HepG2 (cell line): ENCODE results near the gene AOX1.

Source experiments
- KLF16 ChIP-seq, 2 experiments: sonication (generic) in 1 of 2; formaldehyde crosslinking in 1 of 2; IDR thresholded peaks; 2 replicates each; pipeline versions ENCODE4 v1.6.1 to v1.8.0; 2016 to 2023; ENCODE audit warnings: missing genetic modification reagents in 2 of 2, missing compliant biosample characterization in 1 of 2
- POLR2A ChIP-seq, 2 experiments: IDR thresholded peaks; 2 replicates each; pipeline ENCODE4 v1.6.1; 2011; ENCODE audit warnings: low read depth in 2 of 2, low read length in 2 of 2, mild to moderate bottlenecking in 1 of 2, moderate library complexity in 1 of 2; ENCODE audit not compliant: insufficient read depth in 1 of 2
- RBM39 ChIP-seq: fragments of 200-400 bp; formaldehyde crosslinking; IDR thresholded peaks from one replicate; pipeline ENCODE4 v1.6.1; 2018; ENCODE audit warnings: antibody characterized with exemption, mild to moderate bottlenecking, low read depth, low read length; ENCODE audit not compliant: poor library complexity, severe bottlenecking
- SIX4 ChIP-seq: sonication (generic); formaldehyde crosslinking; IDR thresholded peaks from 2 replicates; pipeline ENCODE4 v1.4.0; 2020; ENCODE audit warnings: missing genetic modification reagents
- TAF15 ChIP-seq: fragments of 200-400 bp; formaldehyde crosslinking; IDR thresholded peaks from one replicate; pipeline ENCODE4 v1.6.1; 2018; ENCODE audit warnings: mild to moderate bottlenecking, low read depth, low read length; ENCODE audit not compliant: poor library complexity, severe bottlenecking
- TF ChIP-seq, protein P1 (sequence below): sonication (generic); formaldehyde crosslinking; IDR thresholded peaks from 2 replicates; pipeline ENCODE4 v1.8.1; 2023; ENCODE audit warnings: mild to moderate bottlenecking, missing genetic modification reagents, borderline replicate concordance
- TF ChIP-seq, protein P2 (sequence below): sonication (generic); formaldehyde crosslinking; IDR thresholded peaks from 2 replicates; pipeline ENCODE4 v1.5.0; 2020; ENCODE audit warnings: mild to moderate bottlenecking, missing genetic modification reagents, moderate library complexity

DNA sequence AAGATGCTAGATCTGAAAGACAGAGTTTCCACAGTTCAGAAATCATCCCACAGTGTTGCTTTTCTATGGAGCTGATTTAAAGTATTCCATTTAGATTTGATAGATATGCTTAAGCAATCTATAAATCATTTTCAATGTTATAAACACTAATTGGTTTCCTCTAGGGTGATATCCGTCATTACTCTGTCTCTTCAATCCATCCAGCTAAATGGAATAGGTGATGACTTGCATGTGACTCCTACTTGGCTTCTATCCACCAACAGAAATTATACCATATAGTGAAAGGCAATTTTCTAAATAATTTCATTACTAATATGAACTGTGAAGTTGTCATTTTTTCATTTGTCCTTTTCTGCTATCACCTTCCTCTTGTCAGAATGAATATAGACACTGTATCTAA, 84.9 kb downstream of the AOX1 start:
- TF ChIP-seq TAF15 (no peak), RBM39 (no peak), POLR2A (IDR thresholded peaks at IDR 0.05; ENCODE audit: insufficient read depth in 1 of 2, low read depth in 2 of 2, low read length in 2 of 2) (no peak), KLF16 (CRISPR knock-in tag; IDR thresholded peaks at IDR 0.05) (no peak), SIX4 (CRISPR knock-in tag) (no peak)
- TF ChIP-seq, protein P1, sequence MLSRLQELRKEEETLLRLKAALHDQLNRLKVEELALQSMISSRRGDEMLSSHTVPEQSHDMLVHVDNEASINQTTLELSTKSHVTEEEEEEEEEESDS (CRISPR knock-in tag): no peak
- TF ChIP-seq, protein P2, sequence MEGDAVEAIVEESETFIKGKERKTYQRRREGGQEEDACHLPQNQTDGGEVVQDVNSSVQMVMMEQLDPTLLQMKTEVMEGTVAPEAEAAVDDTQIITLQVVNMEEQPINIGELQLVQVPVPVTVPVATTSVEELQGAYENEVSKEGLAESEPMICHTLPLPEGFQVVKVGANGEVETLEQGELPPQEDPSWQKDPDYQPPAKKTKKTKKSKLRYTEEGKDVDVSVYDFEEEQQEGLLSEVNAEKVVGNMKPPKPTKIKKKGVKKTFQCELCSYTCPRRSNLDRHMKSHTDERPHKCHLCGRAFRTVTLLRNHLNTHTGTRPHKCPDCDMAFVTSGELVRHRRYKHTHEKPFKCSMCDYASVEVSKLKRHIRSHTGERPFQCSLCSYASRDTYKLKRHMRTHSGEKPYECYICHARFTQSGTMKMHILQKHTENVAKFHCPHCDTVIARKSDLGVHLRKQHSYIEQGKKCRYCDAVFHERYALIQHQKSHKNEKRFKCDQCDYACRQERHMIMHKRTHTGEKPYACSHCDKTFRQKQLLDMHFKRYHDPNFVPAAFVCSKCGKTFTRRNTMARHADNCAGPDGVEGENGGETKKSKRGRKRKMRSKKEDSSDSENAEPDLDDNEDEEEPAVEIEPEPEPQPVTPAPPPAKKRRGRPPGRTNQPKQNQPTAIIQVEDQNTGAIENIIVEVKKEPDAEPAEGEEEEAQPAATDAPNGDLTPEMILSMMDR: no peak
